ENCODE data around the gene ISCU.

DNA sequence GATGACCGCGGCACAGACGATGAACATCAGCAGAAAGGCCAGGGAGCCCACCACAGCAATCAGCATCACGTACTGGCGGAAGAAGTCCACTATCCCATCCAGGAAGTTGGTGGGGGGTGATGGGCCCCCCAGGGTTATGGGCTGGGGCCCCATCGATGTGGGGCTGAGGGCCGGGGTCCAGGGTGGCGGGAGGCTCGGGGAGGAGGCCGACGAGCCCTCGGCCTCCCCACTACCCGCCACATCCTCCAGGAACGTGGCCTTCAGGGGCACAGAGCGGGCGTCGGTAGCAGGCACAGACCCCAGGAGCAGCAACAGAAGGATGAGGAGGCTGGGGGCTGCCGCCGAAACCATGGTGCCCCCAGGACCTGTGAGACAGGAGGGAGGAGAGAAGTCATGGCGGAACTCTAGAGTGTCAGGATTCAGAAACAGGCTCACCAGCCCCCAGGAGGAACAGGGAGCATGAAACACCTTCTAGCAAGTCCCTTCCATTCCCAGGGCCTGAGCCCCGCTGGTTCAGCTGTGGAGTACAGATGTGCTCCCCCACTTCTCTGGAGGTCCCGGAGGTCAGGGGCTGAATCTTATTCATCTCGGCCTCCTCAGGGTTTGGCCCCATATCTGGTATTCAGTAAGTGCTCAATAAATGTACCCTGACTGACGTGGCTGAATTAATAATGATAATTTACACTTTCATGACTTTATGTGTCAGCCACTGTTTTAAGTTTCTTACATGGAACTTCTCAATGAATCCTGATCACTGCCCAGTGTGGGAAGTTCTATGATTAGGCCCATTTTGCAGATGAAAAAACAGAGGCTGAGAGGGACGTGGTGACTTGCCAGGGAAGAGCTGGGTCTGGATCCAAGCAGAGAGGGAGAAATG lies 29.9 kb downstream of the ISCU start:
- TF ChIP-seq, protein P1, sequence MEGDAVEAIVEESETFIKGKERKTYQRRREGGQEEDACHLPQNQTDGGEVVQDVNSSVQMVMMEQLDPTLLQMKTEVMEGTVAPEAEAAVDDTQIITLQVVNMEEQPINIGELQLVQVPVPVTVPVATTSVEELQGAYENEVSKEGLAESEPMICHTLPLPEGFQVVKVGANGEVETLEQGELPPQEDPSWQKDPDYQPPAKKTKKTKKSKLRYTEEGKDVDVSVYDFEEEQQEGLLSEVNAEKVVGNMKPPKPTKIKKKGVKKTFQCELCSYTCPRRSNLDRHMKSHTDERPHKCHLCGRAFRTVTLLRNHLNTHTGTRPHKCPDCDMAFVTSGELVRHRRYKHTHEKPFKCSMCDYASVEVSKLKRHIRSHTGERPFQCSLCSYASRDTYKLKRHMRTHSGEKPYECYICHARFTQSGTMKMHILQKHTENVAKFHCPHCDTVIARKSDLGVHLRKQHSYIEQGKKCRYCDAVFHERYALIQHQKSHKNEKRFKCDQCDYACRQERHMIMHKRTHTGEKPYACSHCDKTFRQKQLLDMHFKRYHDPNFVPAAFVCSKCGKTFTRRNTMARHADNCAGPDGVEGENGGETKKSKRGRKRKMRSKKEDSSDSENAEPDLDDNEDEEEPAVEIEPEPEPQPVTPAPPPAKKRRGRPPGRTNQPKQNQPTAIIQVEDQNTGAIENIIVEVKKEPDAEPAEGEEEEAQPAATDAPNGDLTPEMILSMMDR (IDR thresholded peaks at IDR 0.05; ENCODE audit: low read depth, low read length), result no peak
- TF ChIP-seq EZH2phosphoT487 (IDR thresholded peaks at IDR 0.05; ENCODE audit: low read depth), result no peak

All from OCI-LY3 (cell line).